DOHH2 (cell line): ENCODE data around the gene PPP1R14B.

Source experiments
- H3F3A ChIP-seq: fragments of 200-600 bp; sonication (generic), shearing (Covaris generic); 2 replicates; pipeline ENCODE4 v1.6.0; 2016; ENCODE audit warnings: antibody characterized with exemption, mild to moderate bottlenecking; ENCODE audit not compliant: control insufficient read depth, insufficient read depth
- H3K27ac ChIP-seq: fragments of 200-600 bp; sonication (generic); 2 replicates; pipeline ENCODE4 v1.5.1; 2014; ENCODE audit warnings: low read depth, mild to moderate bottlenecking, low read length, moderate library complexity
- H3K27me3 ChIP-seq: fragments of 200-600 bp; sonication (generic); 2 replicates; pipeline ENCODE4 v1.6.1; 2014; ENCODE audit warnings: mild to moderate bottlenecking, low read length, mixed read lengths; ENCODE audit not compliant: control insufficient read depth
- H3K36me3 ChIP-seq: fragments of 200-600 bp; sonication (generic); 2 replicates; pipeline ENCODE4 v1.6.1; 2014; ENCODE audit warnings: mild to moderate bottlenecking, low read length, moderate library complexity, mixed read lengths; ENCODE audit not compliant: control insufficient read depth
- H3K4me1 ChIP-seq: fragments of 200-600 bp; sonication (generic); 2 replicates; pipeline ENCODE4 v1.6.1; 2014; ENCODE audit warnings: mild to moderate bottlenecking, low read length, mixed read lengths; ENCODE audit not compliant: control insufficient read depth
- H3K4me2 ChIP-seq: fragments of 200-600 bp; sonication (generic); 2 replicates; pipeline ENCODE4 v1.6.0; 2014; ENCODE audit warnings: mild to moderate bottlenecking, low read length, moderate library complexity
- H3K4me3 ChIP-seq: fragments of 200-600 bp; sonication (generic); 2 replicates; pipeline ENCODE4 v1.5.1; 2014; ENCODE audit warnings: mild to moderate bottlenecking, low read length, mixed read lengths
- H3K79me2 ChIP-seq: fragments of 200-600 bp; sonication (generic); 2 replicates; pipeline ENCODE4 v1.6.1; 2014; ENCODE audit warnings: mild to moderate bottlenecking, low read length, mixed read lengths; ENCODE audit not compliant: control insufficient read depth
- H3K9me2 ChIP-seq: fragments of 200-600 bp; sonication (generic); replicated peaks from 2 replicates; pipeline ENCODE4 v1.6.1; 2014; ENCODE audit warnings: mild to moderate bottlenecking, low read length, mixed read lengths; ENCODE audit not compliant: control insufficient read depth
- H3K9me3 ChIP-seq: fragments of 200-600 bp; sonication (generic); 2 replicates; pipeline ENCODE4 v1.6.1; 2014; ENCODE audit warnings: antibody characterized with exemption, low read length, mixed read lengths; ENCODE audit not compliant: control insufficient read depth, insufficient read depth
- H4K20me1 ChIP-seq: fragments of 200-600 bp; sonication (generic); 2 replicates; pipeline ENCODE4 v1.6.0; 2014; ENCODE audit warnings: low read depth, mild to moderate bottlenecking, antibody characterized with exemption, low read length, moderate library complexity; ENCODE audit not compliant: control insufficient read depth, insufficient read depth
- EZH2phosphoT487 ChIP-seq: fragments of 200-600 bp; sonication (generic); IDR thresholded peaks from 2 replicates; pipeline ENCODE4 v1.6.1; 2017; ENCODE audit warnings: borderline replicate concordance, mild to moderate bottlenecking, antibody characterized with exemption, low read length, moderate library complexity, mixed read lengths
- TF ChIP-seq, protein P1 (sequence below): fragments of 200-600 bp; sonication (generic); IDR thresholded peaks from one replicate; pipeline ENCODE4 v1.5.1; 2014; ENCODE audit warnings: antibody characterized with exemption, mild to moderate bottlenecking, low read depth, low read length; ENCODE audit not compliant: poor library complexity, severe bottlenecking

The PPP1R14B gene

DNA sequence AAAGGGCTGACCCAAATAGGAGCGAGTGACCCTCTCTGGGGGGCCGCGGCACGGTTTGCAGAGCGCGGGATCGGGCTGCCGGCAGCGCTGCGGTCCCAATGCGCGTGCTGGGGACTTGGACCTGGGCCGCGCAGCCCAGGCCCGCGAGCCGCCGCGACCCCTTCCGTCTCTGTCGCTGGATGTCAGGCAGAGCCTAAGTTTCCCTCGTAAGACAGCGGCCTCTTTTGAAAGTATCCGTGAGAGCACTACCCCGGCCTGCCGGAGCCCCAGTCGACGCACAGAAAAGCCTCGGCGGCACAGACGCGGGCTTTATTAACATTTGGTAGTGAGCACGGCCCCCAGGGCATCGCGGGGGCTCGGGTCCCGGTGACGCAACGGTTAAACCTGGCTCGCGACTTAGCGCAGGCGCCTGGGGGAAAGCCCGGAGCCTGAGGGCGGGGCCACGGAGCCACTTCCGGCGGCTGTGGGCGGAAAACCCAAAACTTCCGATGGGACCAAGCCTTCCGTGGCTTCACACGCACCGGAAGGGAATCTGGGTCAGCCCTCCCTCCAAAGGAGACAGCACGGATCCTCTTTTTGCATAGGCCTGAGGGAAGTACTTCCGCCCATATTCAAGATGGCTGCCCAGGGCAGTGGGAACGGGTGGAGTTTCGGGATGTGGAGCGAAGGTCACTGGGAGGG is 22.9 kb upstream of the PPP1R14B start:
- peaks cover 30% of the 10 kb centered on the region for H3K79me2 ChIP-seq
- peak overlapping the region; percentile 90 for H3K27ac ChIP-seq
- no peaks in the 10 kb centered on the region for H3K9me2 ChIP-seq
- H3K4me3 ChIP-seq: peak overlapping the region; percentile 90
- H4K20me1 ChIP-seq: no peaks in the 10 kb centered on the region
- H3F3A ChIP-seq: peaks cover 12% of the 10 kb centered on the region
- TF ChIP-seq, protein P1, sequence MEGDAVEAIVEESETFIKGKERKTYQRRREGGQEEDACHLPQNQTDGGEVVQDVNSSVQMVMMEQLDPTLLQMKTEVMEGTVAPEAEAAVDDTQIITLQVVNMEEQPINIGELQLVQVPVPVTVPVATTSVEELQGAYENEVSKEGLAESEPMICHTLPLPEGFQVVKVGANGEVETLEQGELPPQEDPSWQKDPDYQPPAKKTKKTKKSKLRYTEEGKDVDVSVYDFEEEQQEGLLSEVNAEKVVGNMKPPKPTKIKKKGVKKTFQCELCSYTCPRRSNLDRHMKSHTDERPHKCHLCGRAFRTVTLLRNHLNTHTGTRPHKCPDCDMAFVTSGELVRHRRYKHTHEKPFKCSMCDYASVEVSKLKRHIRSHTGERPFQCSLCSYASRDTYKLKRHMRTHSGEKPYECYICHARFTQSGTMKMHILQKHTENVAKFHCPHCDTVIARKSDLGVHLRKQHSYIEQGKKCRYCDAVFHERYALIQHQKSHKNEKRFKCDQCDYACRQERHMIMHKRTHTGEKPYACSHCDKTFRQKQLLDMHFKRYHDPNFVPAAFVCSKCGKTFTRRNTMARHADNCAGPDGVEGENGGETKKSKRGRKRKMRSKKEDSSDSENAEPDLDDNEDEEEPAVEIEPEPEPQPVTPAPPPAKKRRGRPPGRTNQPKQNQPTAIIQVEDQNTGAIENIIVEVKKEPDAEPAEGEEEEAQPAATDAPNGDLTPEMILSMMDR: peak; percentile 19
- no peak for TF ChIP-seq EZH2phosphoT487
- peak overlapping the region; percentile 100 for H3K4me2 ChIP-seq
- no peaks in the 10 kb centered on the region for H3K27me3 ChIP-seq
- H3K4me1 ChIP-seq: peaks cover 26% of the 10 kb centered on the region
- peaks cover 29% of the 10 kb centered on the region for H3K36me3 ChIP-seq
- H3K9me3 ChIP-seq: no peaks in the 10 kb centered on the region

DNA sequence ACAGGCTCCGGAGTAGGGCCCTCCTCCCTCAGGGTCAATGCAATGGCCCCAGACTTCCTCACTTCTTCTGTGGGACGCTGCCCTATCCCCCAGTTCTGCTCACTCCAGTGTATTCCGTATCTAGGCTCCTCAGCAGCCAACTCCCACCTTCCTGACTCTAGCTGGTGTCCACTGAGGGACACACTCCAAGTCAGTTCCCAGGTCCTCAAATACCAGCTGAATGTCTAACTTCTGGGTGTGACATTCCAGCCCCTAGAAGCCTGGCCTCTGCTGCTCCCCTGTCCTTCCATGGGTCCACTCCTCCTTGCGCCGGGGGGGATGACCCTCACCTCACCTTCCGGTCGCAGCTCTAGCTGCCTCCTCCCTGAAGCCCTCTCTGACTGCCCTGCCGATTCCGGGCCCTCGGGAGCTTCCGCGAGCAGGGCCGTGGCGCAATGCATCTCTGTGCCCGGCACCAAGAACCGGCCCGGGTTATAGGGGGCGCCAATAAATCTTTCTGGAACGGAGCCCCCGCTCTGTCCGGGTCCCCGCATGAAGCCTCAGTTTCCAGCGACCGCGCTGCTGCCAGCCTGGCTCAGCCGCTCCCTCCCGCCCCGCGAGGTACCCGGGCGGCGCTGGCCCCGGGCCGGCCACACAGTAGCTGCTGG is 22.3 kb upstream of the PPP1R14B start:
- H3K79me2 ChIP-seq: peaks cover 30% of the 10 kb centered on the region
- no peaks in the 10 kb centered on the region for H3K9me3 ChIP-seq
- H3K27ac ChIP-seq: peak overlapping the region; percentile 90
- peaks cover 33% of the 10 kb centered on the region for H3K36me3 ChIP-seq
- H3K4me2 ChIP-seq: peak overlapping the region; percentile 100
- TF ChIP-seq, protein P1: peak; percentile 35
- TF ChIP-seq EZH2phosphoT487: no peak
- H4K20me1 ChIP-seq: no peaks in the 10 kb centered on the region
- no peaks in the 10 kb centered on the region for H3K27me3 ChIP-seq
- no peaks in the 10 kb centered on the region for H3K9me2 ChIP-seq
- peaks cover 26% of the 10 kb centered on the region for H3K4me1 ChIP-seq
- H3F3A ChIP-seq: peaks cover 12% of the 10 kb centered on the region
- H3K4me3 ChIP-seq: peak overlapping the region; percentile 90

DNA sequence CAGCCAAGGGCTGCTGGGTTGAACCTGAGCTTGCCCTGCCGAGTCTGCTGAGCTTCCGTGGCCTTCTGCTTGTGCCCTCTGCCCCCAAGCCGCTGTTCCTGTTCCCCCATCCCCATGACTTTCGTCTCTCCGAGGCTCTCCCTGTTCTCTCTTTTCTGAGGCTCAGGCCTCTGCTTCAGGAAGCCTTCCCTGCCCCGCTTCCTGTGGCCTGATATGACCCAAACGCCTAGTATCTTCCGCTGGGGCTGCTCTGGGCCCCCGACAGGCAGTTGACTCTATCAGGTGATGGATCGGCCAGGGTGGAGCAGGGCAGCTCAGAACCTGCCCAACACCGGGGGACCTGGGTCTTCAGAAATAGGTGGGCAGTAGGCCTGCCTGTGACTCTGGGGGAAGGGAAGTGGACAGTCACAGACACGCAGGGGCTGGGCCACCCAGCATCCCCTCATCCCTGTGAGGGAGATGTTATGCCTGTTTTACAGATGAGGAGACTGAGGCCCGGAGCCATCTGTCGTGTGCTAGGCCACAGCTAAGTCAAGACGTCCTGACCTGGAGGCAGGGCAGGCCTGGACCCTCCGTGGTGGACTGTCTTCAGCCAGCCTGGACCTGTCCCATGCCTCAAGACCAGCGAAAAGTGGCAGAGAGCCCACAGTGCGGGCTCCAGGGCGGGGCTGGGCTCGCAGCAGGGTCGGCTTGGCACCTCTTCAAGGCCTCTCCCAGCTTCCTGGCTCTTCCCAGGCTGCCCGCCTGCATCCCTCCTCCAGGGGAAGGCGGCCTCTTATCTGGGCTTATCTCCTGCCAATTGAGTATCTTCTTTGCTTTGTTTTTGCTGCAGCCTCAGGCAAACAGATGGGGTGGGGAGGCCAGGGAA is 21.5 kb upstream of the PPP1R14B start:
- Histone ChIP-seq H3K4me1 (peaks cover 26% of the 10 kb centered on the region), H4K20me1 (no peaks in the 10 kb centered on the region), H3K9me3 (no peaks in the 10 kb centered on the region), H3K79me2 (peaks cover 30% of the 10 kb centered on the region), H3K27ac (peak overlapping the region; percentile 90), H3K9me2 (no peaks in the 10 kb centered on the region), H3K36me3 (peaks cover 38% of the 10 kb centered on the region), H3K27me3 (no peaks in the 10 kb centered on the region), H3K4me3 (peak overlapping the region; percentile 90), H3F3A (peaks cover 12% of the 10 kb centered on the region), H3K4me2 (peak overlapping the region; percentile 100)
- TF ChIP-seq, protein P1: no peak
- TF ChIP-seq EZH2phosphoT487: no peak
